C4-2B (cell line): ENCODE data around the gene DCLK2.

Experiments
- ZFX ChIP-seq: fragments of 450-650 bp; IDR thresholded peaks from 2 replicates; pipeline ENCODE4 v1.6.1; 2017
- TF ChIP-seq, protein P1 (sequence below): fragments of 450-650 bp; conservative IDR thresholded peaks from 2 replicates; pipeline ENCODE4 v1.5.1; 2017; ENCODE audit warnings: mild to moderate bottlenecking

- TF ChIP-seq, protein P1, sequence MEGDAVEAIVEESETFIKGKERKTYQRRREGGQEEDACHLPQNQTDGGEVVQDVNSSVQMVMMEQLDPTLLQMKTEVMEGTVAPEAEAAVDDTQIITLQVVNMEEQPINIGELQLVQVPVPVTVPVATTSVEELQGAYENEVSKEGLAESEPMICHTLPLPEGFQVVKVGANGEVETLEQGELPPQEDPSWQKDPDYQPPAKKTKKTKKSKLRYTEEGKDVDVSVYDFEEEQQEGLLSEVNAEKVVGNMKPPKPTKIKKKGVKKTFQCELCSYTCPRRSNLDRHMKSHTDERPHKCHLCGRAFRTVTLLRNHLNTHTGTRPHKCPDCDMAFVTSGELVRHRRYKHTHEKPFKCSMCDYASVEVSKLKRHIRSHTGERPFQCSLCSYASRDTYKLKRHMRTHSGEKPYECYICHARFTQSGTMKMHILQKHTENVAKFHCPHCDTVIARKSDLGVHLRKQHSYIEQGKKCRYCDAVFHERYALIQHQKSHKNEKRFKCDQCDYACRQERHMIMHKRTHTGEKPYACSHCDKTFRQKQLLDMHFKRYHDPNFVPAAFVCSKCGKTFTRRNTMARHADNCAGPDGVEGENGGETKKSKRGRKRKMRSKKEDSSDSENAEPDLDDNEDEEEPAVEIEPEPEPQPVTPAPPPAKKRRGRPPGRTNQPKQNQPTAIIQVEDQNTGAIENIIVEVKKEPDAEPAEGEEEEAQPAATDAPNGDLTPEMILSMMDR: no peak
- no peak for TF ChIP-seq ZFX
These were observed 15.1 kb upstream of the DCLK2 start for GRCh38 chr4:150063128-150063527.
